Liver (tissue), 9 donors: ENCODE results near the gene CASZ1. TPM values are rescaled to one million over a fixed set of nuclear protein-coding genes. Genes with fewer than 3 reads are reported as not detected.

Experiments used
- DNase-seq: peaks from one replicate; pipeline ENCODE4 v3.0.0-alpha.2; 2017; ENCODE audit warnings: low spot score
- H3K27ac ChIP-seq, 2 donors: one replicate each; pipeline ENCODE4 v1.7.0; 2013; ENCODE audit warnings: inconsistent platforms in 2 of 2, low read length in 2 of 2, control low read depth in 1 of 2, low read depth in 1 of 2, mild to moderate bottlenecking in 1 of 2
- H3K27me3 ChIP-seq, 4 donors: one replicate each; pipeline versions ENCODE4 v1.6.1 to v1.7.0; 2013; ENCODE audit warnings: low read length in 3 of 4, inconsistent platforms in 1 of 4, mild to moderate bottlenecking in 1 of 4, moderate library complexity in 1 of 4; ENCODE audit not compliant: control insufficient read depth in 4 of 4, insufficient read depth in 4 of 4
- H3K36me3 ChIP-seq, 4 donors: one replicate each; pipeline versions ENCODE4 v1.6.1 to v1.7.0; 2013; ENCODE audit warnings: low read length in 3 of 4, mild to moderate bottlenecking in 3 of 4, low read depth in 1 of 4, moderate library complexity in 1 of 4; ENCODE audit not compliant: control insufficient read depth in 4 of 4, insufficient read depth in 3 of 4
- H3K4me1 ChIP-seq, 4 donors: one replicate each; pipeline versions ENCODE4 v1.6.1 to v1.7.0; 2013; ENCODE audit warnings: low read length in 3 of 4, mild to moderate bottlenecking in 3 of 4, moderate library complexity in 1 of 4; ENCODE audit not compliant: control insufficient read depth in 4 of 4, insufficient read depth in 4 of 4
- H3K4me3 ChIP-seq, 3 donors: one replicate each; pipeline versions ENCODE4 v1.6.1 to v1.7.0; 2013; ENCODE audit warnings: low read length in 3 of 3, control low read depth in 1 of 3, low read depth in 1 of 3, mild to moderate bottlenecking in 1 of 3
- H3K9ac ChIP-seq, 2 donors: one replicate each; pipeline ENCODE4 v1.7.0; 2013; ENCODE audit warnings: low read length in 2 of 2, mild to moderate bottlenecking in 2 of 2, moderate library complexity in 2 of 2, control low read depth in 1 of 2, low read depth in 1 of 2
- H3K9me3 ChIP-seq, 4 donors: one replicate each; pipeline versions ENCODE4 v1.6.1 to v1.7.0; 2013; ENCODE audit warnings: low read length in 3 of 4; ENCODE audit not compliant: control insufficient read depth in 4 of 4
- CTCF ChIP-seq: fragments of 150-350 bp; IDR thresholded peaks from 2 replicates; pipeline ENCODE4 v1.5.1; 2017; ENCODE audit warnings: improper control_type of control experiment, low read depth, low read length; ENCODE audit not compliant: missing input control
- EGR1 ChIP-seq, 2 donors: IDR thresholded peaks; 2 replicates each; pipeline ENCODE4 v1.6.1; 2016 to 2018; ENCODE audit warnings: antibody characterized with exemption in 2 of 2, low read depth in 2 of 2
- FOXA1 ChIP-seq: IDR thresholded peaks from 2 replicates; pipeline ENCODE4 v1.6.1; 2016; ENCODE audit warnings: antibody characterized with exemption
- FOXA2 ChIP-seq: IDR thresholded peaks from 2 replicates; pipeline ENCODE4 v1.6.1; 2016; ENCODE audit warnings: antibody characterized with exemption
- GABPA ChIP-seq, 2 donors: IDR thresholded peaks in 1 of 2; conservative IDR thresholded peaks in 1 of 2; 2 replicates each; pipeline ENCODE4 v1.6.1; 2016; ENCODE audit warnings: antibody characterized with exemption in 2 of 2, mild to moderate bottlenecking in 1 of 2, moderate library complexity in 1 of 2
- HNF4A ChIP-seq, 2 donors: conservative IDR thresholded peaks; 2 replicates each; pipeline ENCODE4 v1.6.1; 2016; ENCODE audit warnings: antibody characterized with exemption in 2 of 2, mild to moderate bottlenecking in 2 of 2
- HNF4G ChIP-seq: IDR thresholded peaks from 2 replicates; pipeline ENCODE4 v1.6.1; 2016; ENCODE audit warnings: antibody characterized with exemption
- JUND ChIP-seq, 2 donors: IDR thresholded peaks; 2 replicates each; pipeline ENCODE4 v1.6.1; 2016; ENCODE audit warnings: antibody characterized with exemption in 2 of 2
- MAX ChIP-seq: IDR thresholded peaks from 2 replicates; pipeline ENCODE4 v1.6.1; 2016; ENCODE audit warnings: antibody characterized with exemption
- NR2F2 ChIP-seq: IDR thresholded peaks from 2 replicates; pipeline ENCODE4 v1.6.1; 2016; ENCODE audit warnings: antibody characterized with exemption
- RAD21 ChIP-seq, 2 donors: IDR thresholded peaks; 2 replicates each; pipeline ENCODE4 v1.6.1; 2016; ENCODE audit warnings: antibody characterized with exemption in 2 of 2, mild to moderate bottlenecking in 2 of 2
- REST ChIP-seq: IDR thresholded peaks from 2 replicates; pipeline ENCODE4 v1.6.1; 2016; ENCODE audit warnings: antibody characterized with exemption, mild to moderate bottlenecking
- RXRA ChIP-seq, 2 donors: IDR thresholded peaks; 2 replicates each; pipeline ENCODE4 v1.6.1; 2017 to 2018; ENCODE audit warnings: antibody characterized with exemption in 2 of 2, mild to moderate bottlenecking in 1 of 2
- SP1 ChIP-seq: IDR thresholded peaks from 2 replicates; pipeline ENCODE4 v1.6.1; 2018; ENCODE audit warnings: antibody characterized with exemption, mild to moderate bottlenecking
- TAF1 ChIP-seq: conservative IDR thresholded peaks from 2 replicates; pipeline ENCODE4 v1.6.1; 2016; ENCODE audit warnings: antibody characterized with exemption, mild to moderate bottlenecking
- YY1 ChIP-seq: IDR thresholded peaks from 2 replicates; pipeline ENCODE4 v1.6.1; 2016; ENCODE audit warnings: antibody characterized with exemption, mild to moderate bottlenecking
- WGBS: extraction: QIAGEN DNeasy Blood & Tissue Kit; methylation state at CpG from one replicate; pipeline ENCODE4 v1.1.7; 2013; 5-methylcytosine and 5-hydroxymethylcytosine counted together
- polyA plus RNA-seq, 2 donors: library from polyadenylated mRNA; stranded (reverse) in 1 of 2; unstranded in 1 of 2; fragments of 200-250 nt in 1 of 2; fragments of >200 nt in 1 of 2; fragmentation: Nextera tagmentation in 1 of 2; extraction: Ambion mirVana in 1 of 2; gene quantifications; one replicate each; pipeline versions ENCODE4 v1.2.1 to v1.2.3, GENCODE V29; 2013 to 2015
- total RNA-seq, 2 donors: library from RNA; depleted of rRNA; stranded (reverse); fragments of >200 nt; gene quantifications; one replicate each; pipeline ENCODE4 v1.2.3, GENCODE V29; 2014
- TF ChIP-seq, protein P1 (sequence below): IDR thresholded peaks from 2 replicates; pipeline ENCODE4 v1.6.1; 2016; ENCODE audit warnings: antibody characterized with exemption
- TF ChIP-seq, protein P2 (sequence below): IDR thresholded peaks from 2 replicates; pipeline ENCODE4 v1.6.1; 2016; ENCODE audit warnings: antibody characterized with exemption
- donor health status: healthy.
- donor health status: healthy.
- donor health status: healthy.
- donor health status: healthy.
- donor health status: healthy.

CASZ1 gene
- total and polyA plus RNA-seq, 4 donors, result 1.0 to 3.5 (median 1.9) TPM

DNA sequence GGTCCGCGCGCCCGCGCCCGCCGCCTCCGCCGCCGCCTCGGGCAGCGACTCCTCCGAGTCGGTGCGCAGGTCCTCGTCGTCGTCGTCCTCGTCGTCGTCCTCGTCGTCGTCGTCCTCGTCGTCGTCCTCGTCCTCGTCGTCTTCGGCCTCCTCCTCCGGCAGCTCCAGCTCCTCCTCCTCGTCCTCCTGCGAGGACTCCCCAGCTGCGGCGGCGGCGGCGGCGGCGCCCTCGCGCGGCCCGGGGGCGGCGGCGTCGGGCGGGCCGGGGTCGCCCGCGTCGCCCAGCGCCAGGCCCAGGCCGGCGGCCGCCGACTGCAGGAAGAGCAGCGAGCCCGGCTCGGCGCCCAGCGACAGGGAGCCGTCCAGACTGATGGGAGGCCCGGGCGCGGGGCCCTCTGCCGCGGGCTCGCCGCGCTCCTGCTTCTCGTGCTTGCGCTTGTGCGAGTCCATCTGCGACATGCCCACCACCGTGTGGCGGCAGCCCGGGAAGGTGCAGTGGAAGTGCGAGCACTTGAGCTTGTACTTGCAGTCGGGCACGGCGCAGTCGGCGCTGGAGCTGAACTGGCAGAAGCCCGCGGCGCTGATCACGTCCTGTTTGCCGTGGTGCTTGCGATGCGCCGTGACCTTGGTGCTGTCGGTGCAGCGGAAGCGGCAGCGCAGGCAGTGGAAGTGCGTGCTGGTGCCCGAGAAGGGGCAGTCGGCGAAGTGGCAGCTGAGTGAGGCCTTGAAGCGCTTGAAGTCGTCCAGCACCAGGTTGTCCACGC is 157.3 kb downstream of the CASZ1 start:
- H3K4me1 ChIP-seq, result peaks cover 0 to 3% (median 2%) of the 10 kb centered on the region in 4 donors
- H3K27me3 ChIP-seq, result no peaks in the 10 kb centered on the region
- 78% methylated on average over 108 of the region's 108 CpGs for WGBS
- H3K9me3 ChIP-seq, result no peaks in the 10 kb centered on the region
- peak overlapping the region in 1 of 3 donors; percentile 13 for H3K4me3 ChIP-seq
- TF ChIP-seq MAX, result no peak
- TF ChIP-seq FOXA1, result no peak
- no peak for TF ChIP-seq RAD21 (IDR thresholded peaks at IDR 0.05)
- no peak for TF ChIP-seq CTCF
- no peak for TF ChIP-seq RXRA (IDR thresholded peaks at IDR 0.05)
- TF ChIP-seq SP1, result no peak
- TF ChIP-seq HNF4G, result no peak
- TF ChIP-seq HNF4A (conservative IDR thresholded peaks at IDR 0.05), result no peak
- no peak for TF ChIP-seq TAF1
- no peak for TF ChIP-seq EGR1 (IDR thresholded peaks at IDR 0.05; ENCODE audit: low read depth in 2 of 2)
- TF ChIP-seq, protein P1, sequence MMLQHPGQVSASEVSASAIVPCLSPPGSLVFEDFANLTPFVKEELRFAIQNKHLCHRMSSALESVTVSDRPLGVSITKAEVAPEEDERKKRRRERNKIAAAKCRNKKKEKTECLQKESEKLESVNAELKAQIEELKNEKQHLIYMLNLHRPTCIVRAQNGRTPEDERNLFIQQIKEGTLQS, result no peak
- TF ChIP-seq, protein P2, sequence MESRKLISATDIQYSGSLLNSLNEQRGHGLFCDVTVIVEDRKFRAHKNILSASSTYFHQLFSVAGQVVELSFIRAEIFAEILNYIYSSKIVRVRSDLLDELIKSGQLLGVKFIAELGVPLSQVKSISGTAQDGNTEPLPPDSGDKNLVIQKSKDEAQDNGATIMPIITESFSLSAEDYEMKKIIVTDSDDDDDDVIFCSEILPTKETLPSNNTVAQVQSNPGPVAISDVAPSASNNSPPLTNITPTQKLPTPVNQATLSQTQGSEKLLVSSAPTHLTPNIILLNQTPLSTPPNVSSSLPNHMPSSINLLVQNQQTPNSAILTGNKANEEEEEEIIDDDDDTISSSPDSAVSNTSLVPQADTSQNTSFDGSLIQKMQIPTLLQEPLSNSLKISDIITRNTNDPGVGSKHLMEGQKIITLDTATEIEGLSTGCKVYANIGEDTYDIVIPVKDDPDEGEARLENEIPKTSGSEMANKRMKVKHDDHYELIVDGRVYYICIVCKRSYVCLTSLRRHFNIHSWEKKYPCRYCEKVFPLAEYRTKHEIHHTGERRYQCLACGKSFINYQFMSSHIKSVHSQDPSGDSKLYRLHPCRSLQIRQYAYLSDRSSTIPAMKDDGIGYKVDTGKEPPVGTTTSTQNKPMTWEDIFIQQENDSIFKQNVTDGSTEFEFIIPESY, result no peak
- no peak for TF ChIP-seq JUND (IDR thresholded peaks at IDR 0.05)
- no peak for TF ChIP-seq GABPA (IDR thresholded peaks at IDR 0.05 in 1 of 2, conservative IDR thresholded peaks at IDR 0.05 in 1 of 2)
- no peak for TF ChIP-seq FOXA2
- TF ChIP-seq NR2F2, result no peak
- no peak for TF ChIP-seq REST
- TF ChIP-seq YY1, result no peak
- peaks cover 0 to 9% (median 4%) of the 10 kb centered on the region in 4 donors for H3K36me3 ChIP-seq
- no peak overlapping the region for H3K27ac ChIP-seq
- H3K9ac ChIP-seq, result no peak overlapping the region
- DNase-seq, result no peak
